Prostate gland (tissue), 2 donors: ENCODE measurements around the gene OBSL1. TPM values are rescaled to one million over a fixed set of nuclear protein-coding genes. Genes with fewer than 3 reads are reported as not detected.

Experiments used
- DNase-seq: peaks from one replicate; pipeline ENCODE4 v3.0.0-alpha.2; 2019; ENCODE audit warnings: low spot score
- H3K27ac ChIP-seq, 2 donors: fragments of 200-600 bp; sonication (generic); 2 replicates each; pipeline ENCODE4 v1.5.1; 2017 to 2019
- H3K27me3 ChIP-seq: fragments of 200-600 bp; sonication (generic); replicated peaks from 2 replicates; pipeline ENCODE4 v1.5.1; 2019; ENCODE audit not compliant: insufficient read depth
- H3K36me3 ChIP-seq, 2 donors: fragments of 200-600 bp; sonication (generic); 1 replicate in 1 of 2; 2 replicates in 1 of 2; pipeline versions ENCODE4 v1.5.1 to v1.8.1; 2017 to 2019
- H3K4me1 ChIP-seq: fragments of 200-600 bp; sonication (generic); replicated peaks from 2 replicates; pipeline ENCODE4 v1.5.1; 2019
- H3K4me3 ChIP-seq, 2 donors: fragments of 200-600 bp; sonication (generic); 2 replicates each; pipeline ENCODE4 v1.5.1; 2017 to 2019
- H3K9me3 ChIP-seq: fragments of 200-600 bp; sonication (generic); 2 replicates; pipeline ENCODE4 v1.5.1; 2017
- POLR2A ChIP-seq: fragments of 450-650 bp; IDR thresholded peaks from one replicate; pipeline ENCODE4 v1.6.1; 2016; ENCODE audit warnings: antibody characterized with exemption, mild to moderate bottlenecking
- POLR2AphosphoS5 ChIP-seq: sonication (generic); formaldehyde crosslinking; IDR thresholded peaks from one replicate; pipeline ENCODE4 v1.6.1; 2017; ENCODE audit warnings: antibody characterized with exemption
- WGBS: methylation state at CpG from one replicate; pipeline ENCODE4 v1.1.5; 2018; 5-methylcytosine and 5-hydroxymethylcytosine counted together
- intact Hi-C: fragments of 100-400 bp; cut with DNase I; formaldehyde crosslinking; loops from one replicate; pipeline ENCODE4 v1.14.2; 2022
- total RNA-seq, 2 donors: library from RNA; depleted of rRNA; stranded (reverse); fragments of >200 nt; gene quantifications; one replicate each; pipeline ENCODE4 v1.1.0, GENCODE V29; 2016
- TF ChIP-seq, protein P1 (sequence below), 4 experiments: fragments of 200-600 bp in 2 of 4; fragments of 450-650 bp in 2 of 4; sonication (generic) in 2 of 4; IDR thresholded peaks; 1 replicate in 3 of 4; 2 replicates in 1 of 4; pipeline ENCODE4 v1.5.1; 2016 to 2019; ENCODE audit warnings: antibody characterized with exemption in 4 of 4, mild to moderate bottlenecking in 2 of 4, moderate library complexity in 2 of 4

The OBSL1 gene
- 100 to 1,000 TPM; 142 to 330 TPM for total RNA-seq

DNA sequence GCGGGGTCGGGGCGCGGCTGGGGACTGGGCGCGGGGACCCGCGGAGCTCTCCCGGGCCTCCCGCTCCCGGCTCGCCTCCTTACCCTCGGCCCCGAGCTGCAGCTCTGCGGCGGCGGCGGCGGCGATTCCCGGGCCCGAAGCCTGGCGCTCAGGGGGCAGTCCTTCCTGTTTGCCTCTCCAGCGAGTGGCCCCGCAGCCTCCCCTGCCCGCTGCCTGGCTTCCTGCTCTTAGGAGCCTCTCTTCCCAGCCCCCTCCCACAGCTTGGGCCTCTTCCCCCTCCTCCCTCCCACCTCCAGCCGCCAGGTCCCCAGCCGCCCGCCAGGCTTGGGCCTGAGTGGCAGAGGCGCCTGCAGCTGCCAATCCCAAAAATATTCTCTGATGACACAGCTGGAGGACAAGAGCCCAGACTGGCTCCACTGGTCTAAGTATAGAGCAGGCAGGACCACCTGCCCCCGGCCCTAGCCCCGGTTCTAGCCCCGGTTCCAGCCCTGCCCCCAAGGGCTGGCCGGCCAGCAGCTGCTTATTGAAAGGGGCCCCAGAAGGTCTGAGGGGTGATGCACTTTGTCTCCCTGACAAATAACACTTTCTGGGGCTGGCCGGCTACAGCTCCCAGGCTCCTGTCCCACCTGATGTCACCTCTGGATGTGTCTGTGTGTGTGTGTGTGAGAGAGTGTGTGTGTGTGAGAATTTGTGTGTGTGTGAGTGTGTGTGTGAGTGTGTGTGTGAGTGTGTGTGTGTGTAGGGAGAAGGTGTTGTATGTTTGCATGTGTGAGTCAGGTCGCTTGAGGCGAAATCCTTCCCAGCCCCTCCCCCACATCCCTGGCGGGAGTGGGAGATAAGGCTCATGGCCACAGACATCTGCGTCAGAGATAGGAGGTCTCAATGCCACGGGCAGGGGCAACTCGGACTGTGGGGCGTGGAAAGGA is at the start of gene OBSL1:
Gene OBSL1, minus strand, starts transcription at position 229 of the 926 bp plus-strand sequence. CDS start 307 bp downstream, outside the sequence.
- 8% methylated on average over 34 of the region's 42 CpGs for WGBS

DNA sequence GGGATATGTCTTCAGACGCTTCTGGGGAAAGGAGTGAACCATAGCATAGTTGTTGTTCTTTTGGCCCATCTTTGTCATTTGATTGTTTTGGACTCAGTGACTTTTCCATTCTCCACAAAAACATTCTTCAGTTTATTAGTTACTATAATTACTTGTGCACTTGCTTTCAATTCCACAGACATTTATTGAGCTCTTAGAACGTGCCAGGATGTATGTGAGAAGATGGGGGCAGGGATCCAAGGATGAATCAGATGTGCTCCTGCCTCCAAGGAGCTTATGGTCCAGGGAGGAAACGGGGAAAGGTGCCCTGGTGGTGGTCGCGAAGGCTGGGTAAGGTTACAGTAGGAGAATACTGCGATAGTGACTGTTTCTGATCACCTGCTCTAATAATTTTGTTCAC is 49.2 kb upstream of the OBSL1 start:
- no peak for DNase-seq
- no peaks in the 10 kb centered on the region for H3K9me3 ChIP-seq
- WGBS = 73% methylated on average over 6 of the region's 6 CpGs
- H3K27me3 ChIP-seq = no peaks in the 10 kb centered on the region
- intact Hi-C loops = no loop called here
- H3K27ac ChIP-seq = no peak overlapping the region
- TF ChIP-seq POLR2A (no peak), POLR2AphosphoS5 (no peak)
- TF ChIP-seq, protein P1, sequence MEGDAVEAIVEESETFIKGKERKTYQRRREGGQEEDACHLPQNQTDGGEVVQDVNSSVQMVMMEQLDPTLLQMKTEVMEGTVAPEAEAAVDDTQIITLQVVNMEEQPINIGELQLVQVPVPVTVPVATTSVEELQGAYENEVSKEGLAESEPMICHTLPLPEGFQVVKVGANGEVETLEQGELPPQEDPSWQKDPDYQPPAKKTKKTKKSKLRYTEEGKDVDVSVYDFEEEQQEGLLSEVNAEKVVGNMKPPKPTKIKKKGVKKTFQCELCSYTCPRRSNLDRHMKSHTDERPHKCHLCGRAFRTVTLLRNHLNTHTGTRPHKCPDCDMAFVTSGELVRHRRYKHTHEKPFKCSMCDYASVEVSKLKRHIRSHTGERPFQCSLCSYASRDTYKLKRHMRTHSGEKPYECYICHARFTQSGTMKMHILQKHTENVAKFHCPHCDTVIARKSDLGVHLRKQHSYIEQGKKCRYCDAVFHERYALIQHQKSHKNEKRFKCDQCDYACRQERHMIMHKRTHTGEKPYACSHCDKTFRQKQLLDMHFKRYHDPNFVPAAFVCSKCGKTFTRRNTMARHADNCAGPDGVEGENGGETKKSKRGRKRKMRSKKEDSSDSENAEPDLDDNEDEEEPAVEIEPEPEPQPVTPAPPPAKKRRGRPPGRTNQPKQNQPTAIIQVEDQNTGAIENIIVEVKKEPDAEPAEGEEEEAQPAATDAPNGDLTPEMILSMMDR (IDR thresholded peaks at IDR 0.05) = no peak
- H3K36me3 ChIP-seq = no peaks in the 10 kb centered on the region
- no peaks in the 10 kb centered on the region for H3K4me1 ChIP-seq
- no peak overlapping the region for H3K4me3 ChIP-seq

More for the DNA sequence above, at the start of gene OBSL1:
- Histone ChIP-seq H3K4me1 (no peaks in the 10 kb centered on the region), H3K27ac (peak within 1 kb of the TSS; percentile 77 to 88), H3K36me3 (no peaks in the 10 kb centered on the region), H3K9me3 (no peaks in the 10 kb centered on the region), H3K27me3 (no peaks in the 10 kb centered on the region), H3K4me3 (peak within 1 kb of the TSS; percentile 63 to 78)
- intact Hi-C loops = no loop called here
- DNase-seq = peak; percentile 57
- TF ChIP-seq POLR2A (no peak), POLR2AphosphoS5 (no peak)
- TF ChIP-seq, protein P1 (IDR thresholded peaks at IDR 0.05) = no peak

DNA sequence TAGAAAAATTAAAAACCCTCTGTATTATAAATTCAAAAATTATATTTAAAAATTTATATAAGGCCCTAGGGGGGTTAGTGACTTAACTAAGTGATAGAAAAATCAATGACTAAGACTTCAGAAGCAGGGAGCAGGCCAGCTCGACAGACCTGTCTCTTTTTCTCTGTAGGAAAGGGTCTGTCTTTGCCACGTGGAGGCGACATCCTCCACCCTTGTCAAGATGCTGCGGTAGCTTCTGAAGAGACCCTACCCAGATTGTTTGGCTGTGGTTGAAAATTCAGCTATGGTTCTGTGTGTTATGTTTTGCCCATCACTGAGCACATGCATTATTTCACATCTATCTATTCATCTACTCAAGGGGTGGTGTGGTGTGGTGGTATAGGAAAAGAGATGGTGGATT is 47.9 kb upstream of the OBSL1 start:
- Histone ChIP-seq H3K27ac (no peak overlapping the region), H3K9me3 (no peaks in the 10 kb centered on the region), H3K36me3 (peaks cover 3 to 8% of the 10 kb centered on the region in 2 donors), H3K4me1 (no peaks in the 10 kb centered on the region), H3K27me3 (no peaks in the 10 kb centered on the region), H3K4me3 (no peak overlapping the region)
- TF ChIP-seq POLR2A = no peak
- TF ChIP-seq, protein P1 (IDR thresholded peaks at IDR 0.05) = no peak
- TF ChIP-seq POLR2AphosphoS5 = no peak
- intact Hi-C loops = no loop called here
- DNase-seq = no peak
- WGBS = 71% methylated on average over 4 of the region's 4 CpGs

DNA sequence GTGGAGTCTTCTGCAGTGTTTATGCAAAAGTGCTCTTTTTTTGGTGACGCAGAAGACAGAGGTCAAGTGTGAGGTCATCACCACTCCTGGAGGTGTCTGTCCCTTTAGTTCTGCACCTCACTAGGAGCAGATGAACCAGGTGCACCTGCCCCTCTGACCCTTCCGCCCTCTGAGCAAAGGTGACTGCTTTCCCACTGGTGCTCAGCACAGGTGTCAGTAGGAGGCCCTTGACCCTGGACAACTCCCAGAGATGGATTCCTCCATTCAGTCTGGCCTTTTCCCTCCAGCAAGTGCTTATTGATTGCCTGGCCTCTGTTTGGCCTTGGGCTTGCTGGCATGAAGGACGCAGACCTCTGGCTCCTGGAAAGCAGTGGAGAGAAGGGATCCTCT is 47.4 kb upstream of the OBSL1 start:
- WGBS = 95% methylated on average over 3 of the region's 3 CpGs
- peaks cover 4 to 9% of the 10 kb centered on the region in 2 donors for H3K36me3 ChIP-seq
- intact Hi-C loops = no loop called here
- H3K4me1 ChIP-seq = no peaks in the 10 kb centered on the region
- TF ChIP-seq, protein P1 (IDR thresholded peaks at IDR 0.05) = no peak
- TF ChIP-seq POLR2A (no peak), POLR2AphosphoS5 (no peak)
- DNase-seq = no peak
- H3K9me3 ChIP-seq = no peaks in the 10 kb centered on the region
- H3K4me3 ChIP-seq = no peak overlapping the region
- no peak overlapping the region for H3K27ac ChIP-seq
- no peaks in the 10 kb centered on the region for H3K27me3 ChIP-seq
